Left ventricle myocardium superior (tissue), 1 donor: ENCODE measurements around the gene FRK. TPM values are rescaled to one million over a fixed set of nuclear protein-coding genes. Genes with fewer than 3 reads are reported as not detected.
"Not testable (repeated sequence)": the region's sequence is repeated elsewhere in the genome, so short reads cannot be mapped to it uniquely, and the experiment has no call there.

Experiments used
- ATAC-seq: fragments of 200-7000 bp; cut with Tn5 transposase; one replicate; pipeline ENCODE4 v1.9.1; 2020; ENCODE audit warnings: mild to moderate bottlenecking, moderate library complexity
- DNase-seq: peaks from one replicate; pipeline ENCODE4 v3.0.0-alpha.2; 2020
- intact Hi-C: fragments of 100-400 bp; cut with micrococcal nuclease; formaldehyde crosslinking; loops from one replicate; pipeline ENCODE4 v1.11.0; 2022
- total RNA-seq: library from RNA; stranded (reverse); fragmentation: NEBNext Ultra II Directional; extraction: Animal tissue kit (Norgen Biotek cat#: 25700); gene quantifications from one replicate; pipeline ENCODE4 v1.2.1, GENCODE V29; 2021
- donor health status: DM: no; HTN: yes; CAD: no; lungs with severe emphysema.

Gene FRK
- total RNA-seq, 1 donor from 2014 or later = 8.8 TPM

- DNase-seq = no peak
- intact Hi-C loops = no loop called here
- ATAC-seq = no peak
Observed at GRCh38 chr6:116078945-116079344, 18.3 kb upstream of the FRK start.

GRCh38 chr6:116078522-116078921, 17.8 kb upstream of the FRK start:
- intact Hi-C loops = no loop called here
- DNase-seq = no peak
- no peak for ATAC-seq

- intact Hi-C loops = no loop called here
- peak; percentile 57 for ATAC-seq
Observed at GRCh38 chr6:116074732-116075390, 14.2 kb upstream of the FRK start.

GRCh38 chr6:116073765-116074440, 13.2 kb upstream of the FRK start:
- DNase-seq (no peak), ATAC-seq (no peak)
- intact Hi-C loops = no loop called here

More at GRCh38 chr6:116074732-116075390, 14.2 kb upstream of the FRK start:
- no peak for DNase-seq

GRCh38 chr6:116072368-116072767, 11.7 kb upstream of the FRK start:
- ATAC-seq (no peak), DNase-seq (no peak)
- intact Hi-C loops = no loop called here

- DNase-seq (no peak), ATAC-seq (no peak)
- intact Hi-C loops = no loop called here
Observed at GRCh38 chr6:116070616-116071389, 10.1 kb upstream of the FRK start.

- no peak for ATAC-seq
- intact Hi-C loops = no loop called here
- DNase-seq = no peak
Observed at GRCh38 chr6:116070101-116070500, 9.4 kb upstream of the FRK start.

- ATAC-seq (no peak), DNase-seq (no peak)
- intact Hi-C loops = no loop called here
Observed at GRCh38 chr6:116066789-116067188, 6.1 kb upstream of the FRK start.

GRCh38 chr6:116064666-116065065, 4.0 kb upstream of the FRK start:
- DNase-seq (no peak), ATAC-seq (no peak)
- intact Hi-C loops = no loop called here

GRCh38 chr6:116062496-116062895, 1.8 kb upstream of the FRK start:
- DNase-seq (no peak), ATAC-seq (no peak)
- intact Hi-C loops = no loop called here

GRCh38 chr6:116059713-116060571, 749 bp downstream of the FRK start:
- ATAC-seq = peak; percentile 34
- no peak for DNase-seq
- intact Hi-C loops = no loop called here

GRCh38 chr6:116057766-116058165, 2.9 kb downstream of the FRK start:
- intact Hi-C loops = no loop called here
- no peak for ATAC-seq

GRCh38 chr6:116055513-116055912, 5.2 kb downstream of the FRK start:
- intact Hi-C loops = no loop called here
- DNase-seq (no peak), ATAC-seq (no peak)

More at GRCh38 chr6:116057766-116058165, 2.9 kb downstream of the FRK start:
- no peak for DNase-seq

GRCh38 chr6:116051244-116051643, 9.4 kb downstream of the FRK start:
- intact Hi-C loops = no loop called here
- ATAC-seq = no peak
- DNase-seq = no peak

GRCh38 chr6:116050737-116051136, 10.0 kb downstream of the FRK start:
- intact Hi-C loops = no loop called here
- no peak for DNase-seq
- no peak for ATAC-seq

- intact Hi-C loops = no loop called here
- DNase-seq (no peak), ATAC-seq (no peak)
Observed at GRCh38 chr6:116049321-116049720, 11.4 kb downstream of the FRK start.

GRCh38 chr6:116047173-116047933, 13.3 kb downstream of the FRK start:
- intact Hi-C loops = no loop called here
- ATAC-seq (peak; percentile 41), DNase-seq (no peak)

- intact Hi-C loops = no loop called here
- ATAC-seq = no peak
- no peak for DNase-seq
Observed at GRCh38 chr6:116046737-116047136, 14.0 kb downstream of the FRK start.

GRCh38 chr6:116046272-116046671, 14.4 kb downstream of the FRK start:
- intact Hi-C loops, DNase-seq, ATAC-seq: not testable (repeated sequence)
